Heart left ventricle (tissue), 13 donors: ENCODE measurements around the gene AKAP8.

Source experiments
- POLR2A ChIP-seq, 2 donors: fragments of 450-650 bp; IDR thresholded peaks; one replicate each; pipeline ENCODE4 v1.6.1; 2017; ENCODE audit warnings: antibody characterized with exemption in 2 of 2, mild to moderate bottlenecking in 2 of 2, moderate library complexity in 2 of 2
- TF ChIP-seq, protein P1 (sequence below), 12 donors: fragments of 200-600 bp; sonication (generic) in 4 of 12; IDR thresholded peaks; one replicate each; pipeline versions ENCODE4 v1.5.0 to v1.8.0; 2018 to 2022; ENCODE audit warnings: antibody characterized with exemption in 12 of 12, mild to moderate bottlenecking in 5 of 12
- donor health status: ischemic (EF 13 %, LVEDD 7.1; RV severe dilation, severe dysfunction).
- donor health status: DM: no; HTN: yes; CAD: no.
- donor health status: DM: no; HTN: no; CAD: no.
- donor health status: ischemic (EF 25% LVEDD 6.9; RV normal size, moderate dysfunction).
- donor health status: ischemic (EF 25% LVEDD 5.7; RV mildly dilated, moderate dysfunction).
- donor health status: ischemic (EF 35%, LVEDD 5.7; RV mildly dilated, moderate dysfunction).
- donor health status: nonischemic (EF 11% LVEDD 7.7; RV severe dilation, severe dysfunction).
- donor health status: DM: yes; HTN: yes; CAD: no.
- donor health status: PGD.
- donor health status: ischemic (EF 29% LVEDD 5.4; RV normal size, mild dysfunction).
- donor health status: nonischemic (EF 23%, LVEDD 6.1; RV moderate dilation, normal function).

GRCh38 chr19:15374796-15375440, 4.7 kb downstream of the AKAP8 start:
- TF ChIP-seq, protein P1, sequence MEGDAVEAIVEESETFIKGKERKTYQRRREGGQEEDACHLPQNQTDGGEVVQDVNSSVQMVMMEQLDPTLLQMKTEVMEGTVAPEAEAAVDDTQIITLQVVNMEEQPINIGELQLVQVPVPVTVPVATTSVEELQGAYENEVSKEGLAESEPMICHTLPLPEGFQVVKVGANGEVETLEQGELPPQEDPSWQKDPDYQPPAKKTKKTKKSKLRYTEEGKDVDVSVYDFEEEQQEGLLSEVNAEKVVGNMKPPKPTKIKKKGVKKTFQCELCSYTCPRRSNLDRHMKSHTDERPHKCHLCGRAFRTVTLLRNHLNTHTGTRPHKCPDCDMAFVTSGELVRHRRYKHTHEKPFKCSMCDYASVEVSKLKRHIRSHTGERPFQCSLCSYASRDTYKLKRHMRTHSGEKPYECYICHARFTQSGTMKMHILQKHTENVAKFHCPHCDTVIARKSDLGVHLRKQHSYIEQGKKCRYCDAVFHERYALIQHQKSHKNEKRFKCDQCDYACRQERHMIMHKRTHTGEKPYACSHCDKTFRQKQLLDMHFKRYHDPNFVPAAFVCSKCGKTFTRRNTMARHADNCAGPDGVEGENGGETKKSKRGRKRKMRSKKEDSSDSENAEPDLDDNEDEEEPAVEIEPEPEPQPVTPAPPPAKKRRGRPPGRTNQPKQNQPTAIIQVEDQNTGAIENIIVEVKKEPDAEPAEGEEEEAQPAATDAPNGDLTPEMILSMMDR (IDR thresholded peaks at IDR 0.05) = no peak
- TF ChIP-seq POLR2A (IDR thresholded peaks at IDR 0.05) = no peak
